Loucy (cell line): Measurements from ENCODE around the gene FAM53B.

Source experiments
- H2AFZ ChIP-seq: fragments of 200-600 bp; sonication (generic); 2 replicates; pipeline ENCODE4 v1.6.0; 2016; ENCODE audit warnings: antibody characterized with exemption, mild to moderate bottlenecking, low read length, moderate library complexity
- H3F3A ChIP-seq: fragments of 200-600 bp; 2 replicates; pipeline ENCODE4 v1.6.0; 2016; ENCODE audit warnings: antibody characterized with exemption, low read depth, mild to moderate bottlenecking
- H3K27me3 ChIP-seq: fragments of 200-600 bp; sonication (generic); 2 replicates; pipeline ENCODE4 v1.6.1; 2014; ENCODE audit warnings: low read length, mild to moderate bottlenecking; ENCODE audit not compliant: insufficient read depth, poor library complexity, severe bottlenecking
- H3K36me3 ChIP-seq: fragments of 200-600 bp; sonication (generic); 2 replicates; pipeline ENCODE4 v1.6.1; 2016; ENCODE audit warnings: low read length; ENCODE audit not compliant: insufficient read depth
- H3K4me1 ChIP-seq: fragments of 200-600 bp; sonication (generic); 2 replicates; pipeline ENCODE4 v1.5.1; 2014; ENCODE audit warnings: low read length, mild to moderate bottlenecking; ENCODE audit not compliant: insufficient read depth, poor library complexity, severe bottlenecking
- H3K4me2 ChIP-seq: fragments of 200-600 bp; sonication (generic); 2 replicates; pipeline ENCODE4 v1.6.0; 2014; ENCODE audit warnings: antibody characterized with exemption, low read length, low read depth, mild to moderate bottlenecking; ENCODE audit not compliant: poor library complexity, severe bottlenecking
- H3K4me3 ChIP-seq: fragments of 200-600 bp; sonication (generic); 2 replicates; pipeline ENCODE4 v1.5.1; 2014; ENCODE audit warnings: low read length, mild to moderate bottlenecking, mixed read lengths; ENCODE audit not compliant: poor library complexity, severe bottlenecking
- H3K79me2 ChIP-seq: fragments of 200-600 bp; sonication (generic); 2 replicates; pipeline ENCODE4 v1.6.1; 2014; ENCODE audit warnings: low read length; ENCODE audit not compliant: insufficient read depth
- H3K9ac ChIP-seq: fragments of 200-600 bp; sonication (generic); 2 replicates; pipeline ENCODE4 v1.6.0; 2014; ENCODE audit warnings: mild to moderate bottlenecking, low read depth, low read length, moderate library complexity; ENCODE audit not compliant: poor library complexity, severe bottlenecking
- H3K9me2 ChIP-seq: fragments of 200-600 bp; sonication (generic); replicated peaks from 2 replicates; pipeline ENCODE4 v1.6.1; 2016; ENCODE audit warnings: low read depth, low read length, mixed read lengths
- H3K9me3 ChIP-seq: fragments of 200-600 bp; sonication (generic); 2 replicates; pipeline ENCODE4 v1.6.1; 2014; ENCODE audit warnings: mild to moderate bottlenecking, antibody characterized with exemption, low read length, low read depth; ENCODE audit not compliant: insufficient read depth
- H4K20me1 ChIP-seq: fragments of 200-600 bp; sonication (generic); 2 replicates; pipeline ENCODE4 v1.6.0; 2014; ENCODE audit warnings: antibody characterized with exemption, low read length, mild to moderate bottlenecking; ENCODE audit not compliant: insufficient read depth, poor library complexity, severe bottlenecking
- CTCF ChIP-seq: fragments of 200-600 bp; sonication (generic); conservative IDR thresholded peaks from 2 replicates; pipeline ENCODE4 v1.5.1; 2014; ENCODE audit warnings: mild to moderate bottlenecking, antibody characterized with exemption, low read length
- EZH2phosphoT487 ChIP-seq: fragments of 200-600 bp; IDR thresholded peaks from 2 replicates; pipeline ENCODE4 v1.6.1; 2018; ENCODE audit warnings: antibody characterized with exemption, mild to moderate bottlenecking, moderate library complexity, borderline replicate concordance

FAM53B gene

DNA sequence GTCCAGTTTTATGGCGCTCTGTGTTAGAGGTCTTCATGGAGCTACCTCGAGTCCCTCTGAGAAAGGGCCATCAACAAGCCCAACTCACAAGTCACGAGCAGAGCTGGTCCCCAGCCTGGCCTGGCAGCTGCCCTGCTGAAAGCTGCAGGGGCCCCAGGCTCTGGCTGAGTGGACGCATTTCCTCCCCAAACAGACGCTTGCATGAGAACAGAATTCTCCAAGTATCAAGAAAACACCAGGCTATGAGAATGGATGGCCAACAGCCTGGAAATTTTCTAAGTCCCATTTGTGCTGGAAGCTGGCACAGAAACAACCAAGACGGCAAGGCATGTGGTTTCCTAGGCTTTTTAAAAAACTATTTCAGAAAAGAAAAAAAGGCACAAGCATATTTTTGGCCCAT lies 114.8 kb downstream of the FAM53B start:
- Histone ChIP-seq H3K79me2 (peaks cover 56% of the 10 kb centered on the region; the same call in 1 of the 2 replicates), H3K9ac (no peak overlapping the region), H3K27me3 (no peaks in the 10 kb centered on the region), H4K20me1 (peaks cover 13% of the 10 kb centered on the region), H3K9me3 (no peaks in the 10 kb centered on the region), H3K4me1 (peaks cover 10% of the 10 kb centered on the region), H3K9me2 (no peaks in the 10 kb centered on the region), H3K36me3 (peaks cover 5% of the 10 kb centered on the region; the same call in 1 of the 2 replicates), H2AFZ (no peak overlapping the region), H3F3A (no peaks in the 10 kb centered on the region), H3K4me2 (no peak overlapping the region), H3K4me3 (no peak overlapping the region)
- TF ChIP-seq CTCF (no peak), EZH2phosphoT487 (no peak)

DNA sequence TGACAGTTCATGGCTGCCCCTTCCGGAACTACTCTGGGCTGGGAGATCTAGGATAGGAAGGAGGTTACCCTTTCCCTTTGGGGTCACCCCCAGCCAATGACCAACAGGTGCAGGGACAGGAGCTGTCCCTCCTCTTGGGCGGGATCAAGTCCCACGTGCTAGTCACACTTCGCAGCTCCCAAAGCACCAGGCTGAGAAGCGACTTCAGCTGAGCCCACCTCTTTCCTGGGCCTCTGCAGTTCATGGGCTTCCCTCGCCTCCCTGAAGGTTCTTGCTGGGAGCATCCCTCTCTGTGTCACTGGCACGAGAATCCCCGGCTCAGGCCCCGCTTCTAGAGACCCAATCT lies 115.5 kb downstream of the FAM53B start:
- Histone ChIP-seq H3K36me3 (peaks cover 6% of the 10 kb centered on the region; the same call in 1 of the 2 replicates), H3K27me3 (no peaks in the 10 kb centered on the region), H3F3A (no peaks in the 10 kb centered on the region), H4K20me1 (peaks cover 13% of the 10 kb centered on the region), H3K79me2 (peaks cover 53% of the 10 kb centered on the region; the same call in 1 of the 2 replicates), H2AFZ (no peak overlapping the region), H3K9me2 (no peaks in the 10 kb centered on the region), H3K9me3 (no peaks in the 10 kb centered on the region), H3K4me1 (peaks cover 10% of the 10 kb centered on the region), H3K4me2 (no peak overlapping the region), H3K9ac (no peak overlapping the region), H3K4me3 (no peak overlapping the region)
- TF ChIP-seq CTCF (no peak), EZH2phosphoT487 (no peak)

DNA sequence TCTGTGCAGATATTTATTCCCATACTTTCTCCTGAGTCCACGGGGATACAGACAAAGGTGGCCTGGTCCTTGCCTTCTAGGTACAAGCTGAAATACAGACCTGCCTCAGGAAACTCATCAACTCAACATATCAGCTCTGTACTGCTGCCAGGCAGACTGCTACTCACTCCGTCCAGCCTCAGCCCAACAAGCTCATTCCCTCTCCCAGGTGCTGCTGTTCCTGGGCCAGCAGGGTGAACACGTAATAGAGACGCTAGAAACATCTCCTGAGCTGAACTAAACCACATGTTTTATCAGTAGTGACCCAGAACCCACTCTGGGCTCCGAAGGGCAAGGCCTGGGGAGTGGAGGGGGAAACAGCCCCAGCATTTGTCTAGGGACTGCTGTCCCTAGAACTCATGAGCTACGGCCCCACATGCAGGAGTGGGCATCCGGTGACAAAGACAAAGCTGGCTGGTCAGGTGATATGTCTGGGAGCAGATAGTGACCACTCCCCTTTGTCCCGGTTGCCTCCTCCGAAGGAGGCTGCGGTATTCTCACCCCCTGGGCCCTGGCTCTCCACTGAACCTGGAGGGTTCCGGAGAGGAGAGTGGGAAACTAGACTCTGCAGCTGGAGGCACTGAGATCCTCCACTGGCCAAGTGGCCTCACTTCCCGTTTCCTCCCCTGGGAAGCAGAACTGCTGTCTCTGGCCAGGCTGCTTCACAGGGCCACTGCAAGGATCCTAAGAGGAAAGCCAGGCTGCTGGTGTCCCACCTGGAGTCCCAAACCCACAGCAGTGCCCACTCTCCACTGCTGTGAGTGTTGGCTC lies 116.1 kb downstream of the FAM53B start:
- Histone ChIP-seq H2AFZ (no peak overlapping the region), H3K9me3 (no peaks in the 10 kb centered on the region), H3K27me3 (no peaks in the 10 kb centered on the region), H3K4me2 (no peak overlapping the region), H4K20me1 (peaks cover 13% of the 10 kb centered on the region), H3K79me2 (peaks cover 52% of the 10 kb centered on the region; the same call in 1 of the 2 replicates), H3K4me1 (peaks cover 10% of the 10 kb centered on the region), H3K9me2 (no peaks in the 10 kb centered on the region), H3K36me3 (peaks cover 10% of the 10 kb centered on the region; the same call in 1 of the 2 replicates), H3K4me3 (no peak overlapping the region), H3F3A (no peaks in the 10 kb centered on the region), H3K9ac (no peak overlapping the region)
- TF ChIP-seq CTCF, result no peak
